HepG2 (cell line): ENCODE results near the gene KMT2A. TPM values are rescaled to one million over a fixed set of nuclear protein-coding genes. Genes with fewer than 3 reads are reported as not detected.

Source experiments
- CHD4 ChIP-seq: fragments of 200-600 bp; sonication (generic); IDR thresholded peaks from 2 replicates; pipeline ENCODE4 v1.7.0; 2017; ENCODE audit warnings: mild to moderate bottlenecking, low read length, borderline replicate concordance
- DMAP1 ChIP-seq: IDR thresholded peaks from 2 replicates; pipeline ENCODE4 v1.6.1; 2016
- HNF4G ChIP-seq, 2 experiments: sonication (generic) in 1 of 2; formaldehyde crosslinking in 1 of 2; IDR thresholded peaks; 2 replicates each; pipeline versions ENCODE4 v1.4.0 to v1.6.1; 2011 to 2020; ENCODE audit warnings: borderline replicate concordance in 2 of 2, low read depth in 2 of 2, mild to moderate bottlenecking in 2 of 2, low read length in 1 of 2, missing genetic modification reagents in 1 of 2, moderate library complexity in 1 of 2
- IKZF1 ChIP-seq: fragments of 450-650 bp; IDR thresholded peaks from 2 replicates; pipeline ENCODE4 v1.7.1; 2016
- JUND ChIP-seq: sonication (generic); formaldehyde crosslinking; IDR thresholded peaks from 2 replicates; pipeline ENCODE4 v1.8.0; 2022; ENCODE audit warnings: mild to moderate bottlenecking, missing genetic modification reagents
- PHF20 ChIP-seq: sonication (generic); formaldehyde crosslinking; IDR thresholded peaks from 2 replicates; pipeline ENCODE4 v1.5.0; 2020; ENCODE audit warnings: mild to moderate bottlenecking, missing genetic modification reagents
- RFXANK ChIP-seq: IDR thresholded peaks from 2 replicates; pipeline ENCODE4 v1.6.1; 2016
- SNRNP70 ChIP-seq: fragments of 200-400 bp; formaldehyde crosslinking; IDR thresholded peaks from 2 replicates; pipeline ENCODE4 v1.6.1; 2017; ENCODE audit warnings: mild to moderate bottlenecking, low read depth, low read length, moderate library complexity
- TSC22D2 ChIP-seq: sonication (generic); formaldehyde crosslinking; IDR thresholded peaks from 2 replicates; pipeline ENCODE4 v1.5.1; 2020; ENCODE audit warnings: missing genetic modification reagents, mild to moderate bottlenecking, borderline replicate concordance
- ZBTB7A ChIP-seq: sonication (generic); formaldehyde crosslinking; IDR thresholded peaks from 2 replicates; pipeline ENCODE4 v1.8.0; 2022; ENCODE audit warnings: mild to moderate bottlenecking, missing genetic modification reagents
- ZNF274 ChIP-seq: sonication (generic); formaldehyde crosslinking; IDR thresholded peaks from 2 replicates; pipeline ENCODE4 v1.5.1; 2020; ENCODE audit warnings: mild to moderate bottlenecking, missing genetic modification reagents
- ZNF496 ChIP-seq: sonication (generic); formaldehyde crosslinking; IDR thresholded peaks from 2 replicates; pipeline ENCODE4 v1.8.1; 2023; ENCODE audit warnings: mild to moderate bottlenecking, moderate library complexity, missing genetic modification reagents; ENCODE audit not compliant: insufficient replicate concordance
- ZNF510 ChIP-seq: sonication (generic); formaldehyde crosslinking; IDR thresholded peaks from 2 replicates; pipeline ENCODE4 v1.4.0; 2020; ENCODE audit warnings: low read depth, mild to moderate bottlenecking, missing genetic modification reagents
- ZNF572 ChIP-seq: sonication (generic); formaldehyde crosslinking; IDR thresholded peaks from 2 replicates; pipeline ENCODE4 v1.5.1; 2020; ENCODE audit warnings: mild to moderate bottlenecking, missing genetic modification reagents
- ZNF788 ChIP-seq: sonication (generic); formaldehyde crosslinking; IDR thresholded peaks from 2 replicates; pipeline ENCODE4 v1.5.0; 2020; ENCODE audit warnings: mild to moderate bottlenecking, missing genetic modification reagents, borderline replicate concordance
- polyA plus RNA-seq, 8 experiments: library from polyadenylated mRNA; depleted of rRNA in 3 of 8; stranded (reverse) in 7 of 8; unstranded in 1 of 8; fragments of >200 nt; fragmentation: Illumina TruSeq in 4 of 8; extraction: Trizol in 4 of 8; gene quantifications; 2 replicates each; pipeline versions ENCODE4 v1.2.1 to v1.2.3, GENCODE V29; 2011 to 2016; ENCODE audit warnings: low read depth in 4 of 8, missing spikeins in 1 of 8, mixed read lengths in 1 of 8; ENCODE audit not compliant: insufficient read depth in 1 of 8
- total RNA-seq, 5 experiments: library from RNA; depleted of rRNA; stranded (reverse); fragments of >200 nt; fragmentation: Illumina TruSeq; extraction: Trizol; gene quantifications; 2 replicates each; pipeline ENCODE4 v1.2.3, GENCODE V29; 2016; ENCODE audit warnings: low read depth in 1 of 5
- TF ChIP-seq, protein P1 (sequence below): sonication (generic); formaldehyde crosslinking; IDR thresholded peaks from 2 replicates; pipeline ENCODE4 v1.4.0; 2020; ENCODE audit warnings: missing genetic modification reagents, borderline replicate concordance
- TF ChIP-seq, protein P2 (sequence below): sonication (generic); formaldehyde crosslinking; IDR thresholded peaks from 2 replicates; pipeline ENCODE4 v1.4.0; 2020; ENCODE audit warnings: missing genetic modification reagents
- TF ChIP-seq, protein P3 (sequence below): sonication (generic); formaldehyde crosslinking; IDR thresholded peaks from 2 replicates; pipeline ENCODE4 v1.4.0; 2020; ENCODE audit warnings: missing genetic modification reagents, low read depth, mild to moderate bottlenecking, borderline replicate concordance
- TF ChIP-seq, protein P4 (sequence below), 2 experiments: sonication (generic) in 1 of 2; formaldehyde crosslinking in 1 of 2; IDR thresholded peaks; 2 replicates each; pipeline versions ENCODE4 v1.4.0 to v1.6.1; 2016 to 2020; ENCODE audit warnings: borderline replicate concordance in 1 of 2, low read depth in 1 of 2, mild to moderate bottlenecking in 1 of 2, missing genetic modification reagents in 1 of 2

The KMT2A gene
- total and polyA plus RNA-seq, 2 of the 13 experiments (the other 11 are each of a cell fraction or from before 2014, with no cell fraction given), result 12.4 to 20.0 TPM

DNA sequence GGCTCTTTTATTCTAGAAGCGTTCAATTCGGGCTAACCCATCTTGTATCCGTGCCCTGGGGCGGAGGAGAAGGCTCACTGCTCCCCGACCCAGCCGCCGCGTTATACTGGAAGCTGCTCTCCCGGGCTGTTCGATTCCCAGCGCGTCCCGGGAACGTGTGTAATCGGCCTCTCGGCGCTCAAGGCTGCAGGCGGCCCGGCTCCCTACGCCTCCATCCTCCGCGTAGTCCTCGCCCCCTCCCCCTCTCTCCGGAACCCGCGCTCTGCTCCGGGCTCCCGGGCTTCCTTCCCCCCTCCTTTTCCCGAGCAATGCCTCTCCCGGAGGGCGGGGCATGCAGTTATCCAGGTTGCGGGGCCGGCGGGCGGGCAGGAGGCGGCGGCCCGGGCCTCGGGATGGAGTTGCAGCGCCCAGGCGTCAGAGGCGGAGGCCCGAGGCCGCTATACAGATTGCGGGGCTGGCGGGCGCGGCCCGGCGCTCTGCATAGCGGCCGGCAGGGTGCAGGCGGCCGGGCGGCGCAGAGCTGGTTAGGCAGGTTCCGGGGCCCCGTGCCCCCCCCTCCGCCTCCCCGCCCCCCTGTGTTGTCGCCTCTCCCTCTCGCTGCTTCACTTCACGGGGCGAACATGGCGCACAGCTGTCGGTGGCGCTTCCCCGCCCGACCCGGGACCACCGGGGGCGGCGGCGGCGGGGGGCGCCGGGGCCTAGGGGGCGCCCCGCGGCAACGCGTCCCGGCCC lies at the start of gene KMT2A (continued):
- no peak for TF ChIP-seq ZBTB7A
- no peak for TF ChIP-seq ZNF496 (CRISPR knock-in tag)
- no peak for TF ChIP-seq TSC22D2 (CRISPR knock-in tag)
- TF ChIP-seq DMAP1, result peak; percentile 70
- TF ChIP-seq HNF4G (IDR thresholded peaks at IDR 0.05; ENCODE audit: borderline replicate concordance, low read depth, low read length), result peak; percentile 50
- 0 out of 2 replicates have a peak, but pooled peaks have one; percentile 47 for TF ChIP-seq HNF4G (CRISPR knock-in tag; IDR thresholded peaks at IDR 0.05; ENCODE audit: borderline replicate concordance, low read depth)
- TF ChIP-seq, protein P1, sequence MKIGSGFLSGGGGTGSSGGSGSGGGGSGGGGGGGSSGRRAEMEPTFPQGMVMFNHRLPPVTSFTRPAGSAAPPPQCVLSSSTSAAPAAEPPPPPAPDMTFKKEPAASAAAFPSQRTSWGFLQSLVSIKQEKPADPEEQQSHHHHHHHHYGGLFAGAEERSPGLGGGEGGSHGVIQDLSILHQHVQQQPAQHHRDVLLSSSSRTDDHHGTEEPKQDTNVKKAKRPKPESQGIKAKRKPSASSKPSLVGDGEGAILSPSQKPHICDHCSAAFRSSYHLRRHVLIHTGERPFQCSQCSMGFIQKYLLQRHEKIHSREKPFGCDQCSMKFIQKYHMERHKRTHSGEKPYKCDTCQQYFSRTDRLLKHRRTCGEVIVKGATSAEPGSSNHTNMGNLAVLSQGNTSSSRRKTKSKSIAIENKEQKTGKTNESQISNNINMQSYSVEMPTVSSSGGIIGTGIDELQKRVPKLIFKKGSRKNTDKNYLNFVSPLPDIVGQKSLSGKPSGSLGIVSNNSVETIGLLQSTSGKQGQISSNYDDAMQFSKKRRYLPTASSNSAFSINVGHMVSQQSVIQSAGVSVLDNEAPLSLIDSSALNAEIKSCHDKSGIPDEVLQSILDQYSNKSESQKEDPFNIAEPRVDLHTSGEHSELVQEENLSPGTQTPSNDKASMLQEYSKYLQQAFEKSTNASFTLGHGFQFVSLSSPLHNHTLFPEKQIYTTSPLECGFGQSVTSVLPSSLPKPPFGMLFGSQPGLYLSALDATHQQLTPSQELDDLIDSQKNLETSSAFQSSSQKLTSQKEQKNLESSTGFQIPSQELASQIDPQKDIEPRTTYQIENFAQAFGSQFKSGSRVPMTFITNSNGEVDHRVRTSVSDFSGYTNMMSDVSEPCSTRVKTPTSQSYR (CRISPR knock-in tag), result peak; percentile 95
- TF ChIP-seq ZNF274 (CRISPR knock-in tag), result no peak
- TF ChIP-seq, protein P2, sequence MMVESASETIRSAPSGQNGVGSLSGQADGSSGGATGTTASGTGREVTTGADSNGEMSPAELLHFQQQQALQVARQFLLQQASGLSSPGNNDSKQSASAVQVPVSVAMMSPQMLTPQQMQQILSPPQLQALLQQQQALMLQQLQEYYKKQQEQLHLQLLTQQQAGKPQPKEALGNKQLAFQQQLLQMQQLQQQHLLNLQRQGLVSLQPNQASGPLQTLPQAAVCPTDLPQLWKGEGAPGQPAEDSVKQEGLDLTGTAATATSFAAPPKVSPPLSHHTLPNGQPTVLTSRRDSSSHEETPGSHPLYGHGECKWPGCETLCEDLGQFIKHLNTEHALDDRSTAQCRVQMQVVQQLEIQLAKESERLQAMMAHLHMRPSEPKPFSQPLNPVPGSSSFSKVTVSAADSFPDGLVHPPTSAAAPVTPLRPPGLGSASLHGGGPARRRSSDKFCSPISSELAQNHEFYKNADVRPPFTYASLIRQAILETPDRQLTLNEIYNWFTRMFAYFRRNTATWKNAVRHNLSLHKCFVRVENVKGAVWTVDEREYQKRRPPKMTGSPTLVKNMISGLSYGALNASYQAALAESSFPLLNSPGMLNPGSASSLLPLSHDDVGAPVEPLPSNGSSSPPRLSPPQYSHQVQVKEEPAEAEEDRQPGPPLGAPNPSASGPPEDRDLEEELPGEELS (CRISPR knock-in tag), result peak; percentile 45
- TF ChIP-seq ZNF510, result no peak
- no peak for TF ChIP-seq RFXANK (CRISPR knock-in tag)
- TF ChIP-seq CHD4, result no peak
- no peak for TF ChIP-seq ZNF572 (CRISPR knock-in tag)
- no peak for TF ChIP-seq ZNF788 (CRISPR knock-in tag)
- TF ChIP-seq, protein P3, sequence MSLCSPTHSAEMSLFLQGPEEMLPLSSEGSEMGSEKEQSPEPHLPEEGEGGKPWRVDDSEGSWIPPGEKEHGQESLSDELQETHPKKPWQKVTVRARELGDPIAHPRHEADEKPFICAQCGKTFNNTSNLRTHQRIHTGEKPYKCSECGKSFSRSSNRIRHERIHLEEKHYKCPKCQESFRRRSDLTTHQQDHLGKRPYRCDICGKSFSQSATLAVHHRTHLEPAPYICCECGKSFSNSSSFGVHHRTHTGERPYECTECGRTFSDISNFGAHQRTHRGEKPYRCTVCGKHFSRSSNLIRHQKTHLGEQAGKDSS (CRISPR knock-in tag), result 0 out of 2 replicates have a peak, but pooled peaks have one; percentile 70
- peak; percentile 63 for TF ChIP-seq PHF20 (CRISPR knock-in tag)
- TF ChIP-seq, protein P4, sequence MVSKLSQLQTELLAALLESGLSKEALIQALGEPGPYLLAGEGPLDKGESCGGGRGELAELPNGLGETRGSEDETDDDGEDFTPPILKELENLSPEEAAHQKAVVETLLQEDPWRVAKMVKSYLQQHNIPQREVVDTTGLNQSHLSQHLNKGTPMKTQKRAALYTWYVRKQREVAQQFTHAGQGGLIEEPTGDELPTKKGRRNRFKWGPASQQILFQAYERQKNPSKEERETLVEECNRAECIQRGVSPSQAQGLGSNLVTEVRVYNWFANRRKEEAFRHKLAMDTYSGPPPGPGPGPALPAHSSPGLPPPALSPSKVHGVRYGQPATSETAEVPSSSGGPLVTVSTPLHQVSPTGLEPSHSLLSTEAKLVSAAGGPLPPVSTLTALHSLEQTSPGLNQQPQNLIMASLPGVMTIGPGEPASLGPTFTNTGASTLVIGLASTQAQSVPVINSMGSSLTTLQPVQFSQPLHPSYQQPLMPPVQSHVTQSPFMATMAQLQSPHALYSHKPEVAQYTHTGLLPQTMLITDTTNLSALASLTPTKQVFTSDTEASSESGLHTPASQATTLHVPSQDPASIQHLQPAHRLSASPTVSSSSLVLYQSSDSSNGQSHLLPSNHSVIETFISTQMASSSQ (IDR thresholded peaks at IDR 0.05; ENCODE audit: low read depth), result no peak
- TF ChIP-seq, protein P4 (CRISPR knock-in tag; IDR thresholded peaks at IDR 0.05; ENCODE audit: borderline replicate concordance), result peak; percentile 65; the same call in 1 of the 2 replicates
- TF ChIP-seq SNRNP70, result no peak
- no peak for TF ChIP-seq JUND (CRISPR knock-in tag)
- no peak for TF ChIP-seq IKZF1
